HG02884 (cell line): Measurements from ENCODE around the gene SH2D4B.
"Not testable (repeated sequence)": the region's sequence is repeated elsewhere in the genome, so short reads cannot be mapped to it uniquely, and the experiment has no call there.

Experiments used
- ATAC-seq: cut with Tn5 transposase; IDR thresholded peaks from one replicate; pipeline ENCODE4 v1.9.1; 2021; ENCODE audit warnings: mild to moderate bottlenecking, moderate library complexity; ENCODE audit not compliant: unreplicated experiment

The SH2D4B gene

GRCh38 chr10:80542053-80542452 is 4.4 kb downstream of the SH2D4B start:
- no peak for ATAC-seq

- no peak for ATAC-seq
Measured at GRCh38 chr10:80542652-80543318, 5.1 kb downstream of the SH2D4B start.

DNA sequence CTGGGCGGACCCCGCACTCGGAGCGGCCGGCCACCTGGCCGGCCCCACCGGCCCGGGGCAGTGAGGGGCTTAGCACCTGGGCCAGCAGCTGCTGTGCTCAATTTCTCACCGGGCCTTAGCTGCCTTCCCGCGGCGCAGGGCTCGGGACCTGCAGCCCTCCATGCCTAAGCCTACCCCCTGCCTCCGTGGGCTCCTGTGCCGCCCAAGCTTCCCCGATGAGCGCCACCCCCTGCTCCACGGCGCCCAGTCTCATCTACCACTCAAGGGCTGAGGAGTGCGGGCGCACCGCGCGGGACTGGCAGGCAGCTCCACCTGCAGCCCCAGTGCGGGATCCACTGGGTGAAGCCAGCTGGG is 5.6 kb downstream of the SH2D4B start:
- not testable (repeated sequence) for ATAC-seq

DNA sequence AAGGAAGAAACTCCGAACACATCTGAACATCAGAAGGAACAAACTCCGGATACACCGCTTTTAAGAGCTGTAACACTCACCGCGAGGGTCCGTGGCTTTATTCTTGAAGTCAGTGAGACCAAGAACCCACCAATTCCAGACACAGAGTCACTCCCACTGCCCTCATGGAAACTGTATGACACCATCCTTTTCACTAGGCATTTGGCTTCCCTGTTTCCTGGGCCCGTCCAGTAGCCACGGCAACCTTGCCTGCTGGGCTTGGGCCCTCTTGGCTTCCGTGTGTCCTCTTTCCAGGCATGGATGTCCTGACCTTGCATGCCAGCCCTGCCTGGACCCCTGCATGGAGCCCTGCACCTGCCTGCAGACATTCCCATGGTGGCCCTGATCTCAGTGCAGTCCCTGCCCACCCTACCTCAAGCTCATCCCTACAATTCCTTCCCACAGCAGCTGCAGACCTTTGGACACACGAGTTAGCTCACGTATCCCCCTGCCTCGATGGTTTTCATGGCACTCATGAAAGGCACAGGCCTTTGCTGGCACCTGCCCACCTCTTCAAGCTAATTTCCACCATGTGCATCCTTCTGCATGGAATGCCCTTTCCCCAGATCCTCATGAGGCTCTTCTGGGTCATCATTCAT is 6.7 kb downstream of the SH2D4B start:
- ATAC-seq, result no peak

DNA sequence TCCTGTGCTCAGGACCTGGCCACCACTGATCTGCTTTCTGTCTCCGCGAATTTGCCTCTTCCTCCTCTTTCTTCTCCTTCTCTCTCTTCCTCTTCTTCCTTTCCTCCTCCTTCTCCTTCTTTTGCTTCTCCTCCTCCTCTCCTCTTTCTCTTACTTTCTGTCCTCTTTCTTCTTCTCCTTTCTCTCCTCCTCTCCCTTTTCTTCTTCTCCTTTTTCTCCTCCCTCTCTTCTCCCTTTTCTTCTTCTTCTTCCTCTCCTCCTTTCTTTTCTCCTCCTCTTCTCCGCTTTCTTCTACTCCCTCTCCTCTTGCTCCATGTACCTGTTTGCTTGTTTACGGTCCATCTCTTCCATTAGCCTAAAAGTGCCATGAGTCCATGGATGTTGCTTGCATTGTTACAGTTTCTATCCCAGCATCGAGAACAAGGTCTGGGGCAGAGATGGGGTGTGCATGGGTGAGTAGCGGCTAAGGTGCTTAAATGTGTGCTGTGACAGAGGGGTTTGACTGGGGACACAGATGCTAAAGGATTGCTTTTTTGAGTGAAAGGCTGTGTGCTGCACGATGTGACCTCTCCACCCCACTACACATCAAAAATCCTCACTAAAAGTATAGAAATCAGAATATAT is 7.7 kb downstream of the SH2D4B start:
- no peak for ATAC-seq

- ATAC-seq, result no peak
Measured at GRCh38 chr10:80552151-80552646, 14.5 kb downstream of the SH2D4B start.

GRCh38 chr10:80553436-80553835 is 15.7 kb downstream of the SH2D4B start:
- ATAC-seq, result no peak

- ATAC-seq, result no peak
Measured at GRCh38 chr10:80554050-80554449, 16.3 kb downstream of the SH2D4B start.

DNA sequence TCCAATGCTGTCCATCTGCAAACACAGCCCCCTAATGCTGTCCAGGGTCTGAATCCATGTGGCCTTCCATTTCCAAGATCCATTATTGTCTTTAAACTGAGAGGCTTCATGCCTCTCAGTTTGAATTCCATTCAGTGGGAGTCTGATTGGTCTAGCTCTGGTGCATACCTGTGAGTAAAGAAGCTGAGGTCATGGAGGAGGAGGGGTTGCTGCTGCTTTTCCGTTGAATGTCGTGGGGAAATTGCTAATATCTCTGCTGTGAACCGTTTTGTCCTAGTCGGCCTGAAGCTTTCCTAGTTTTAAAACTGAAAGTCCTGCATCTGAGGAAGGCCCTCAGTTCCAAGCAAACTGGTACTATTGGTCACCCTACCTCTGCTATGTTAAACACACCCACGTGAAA is 17.7 kb downstream of the SH2D4B start:
- ATAC-seq, result no peak

- ATAC-seq, result no peak
Measured at GRCh38 chr10:80561950-80562349, 24.2 kb downstream of the SH2D4B start.

- ATAC-seq, result no peak
Measured at GRCh38 chr10:80567292-80567691, 29.6 kb downstream of the SH2D4B start.

DNA sequence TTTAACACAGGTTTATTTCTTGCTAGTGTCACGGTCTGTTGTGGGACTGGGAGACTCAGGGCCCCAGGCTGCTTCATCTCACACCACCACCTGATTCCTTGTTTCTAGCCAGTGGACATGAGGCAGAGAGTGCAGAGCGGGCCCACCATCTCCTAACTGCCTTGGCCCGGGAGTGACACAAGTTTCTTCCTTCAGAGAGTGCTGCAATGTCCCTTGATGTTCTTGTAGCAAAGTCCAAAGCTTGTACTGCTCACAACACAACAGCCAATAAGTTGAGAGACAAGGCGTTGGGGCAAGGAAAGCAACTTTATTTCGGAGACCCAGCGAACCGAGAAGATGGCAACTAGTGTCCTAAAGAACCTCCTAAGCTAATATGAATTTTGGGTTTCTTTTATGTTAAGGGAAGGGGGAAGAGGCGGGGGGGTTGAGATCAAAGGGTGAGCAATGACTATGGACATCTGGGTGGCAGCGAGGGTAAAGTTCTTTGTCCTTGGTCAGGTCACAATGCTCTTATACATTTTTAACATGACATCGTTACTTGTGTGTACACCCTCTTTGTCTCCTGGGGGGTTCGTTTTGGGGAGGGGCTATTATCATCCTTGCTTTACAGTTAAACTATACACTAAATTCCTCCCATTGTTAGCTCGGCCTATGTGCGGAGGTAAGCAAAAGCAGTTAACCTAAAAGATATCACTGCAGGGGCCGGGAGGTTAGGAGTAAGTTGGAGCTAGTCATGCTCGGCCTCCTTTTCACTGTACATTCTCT is 31.6 kb downstream of the SH2D4B start:
- ATAC-seq, result no peak

- ATAC-seq, result no peak
Measured at GRCh38 chr10:80571352-80571751, 33.6 kb downstream of the SH2D4B start.

DNA sequence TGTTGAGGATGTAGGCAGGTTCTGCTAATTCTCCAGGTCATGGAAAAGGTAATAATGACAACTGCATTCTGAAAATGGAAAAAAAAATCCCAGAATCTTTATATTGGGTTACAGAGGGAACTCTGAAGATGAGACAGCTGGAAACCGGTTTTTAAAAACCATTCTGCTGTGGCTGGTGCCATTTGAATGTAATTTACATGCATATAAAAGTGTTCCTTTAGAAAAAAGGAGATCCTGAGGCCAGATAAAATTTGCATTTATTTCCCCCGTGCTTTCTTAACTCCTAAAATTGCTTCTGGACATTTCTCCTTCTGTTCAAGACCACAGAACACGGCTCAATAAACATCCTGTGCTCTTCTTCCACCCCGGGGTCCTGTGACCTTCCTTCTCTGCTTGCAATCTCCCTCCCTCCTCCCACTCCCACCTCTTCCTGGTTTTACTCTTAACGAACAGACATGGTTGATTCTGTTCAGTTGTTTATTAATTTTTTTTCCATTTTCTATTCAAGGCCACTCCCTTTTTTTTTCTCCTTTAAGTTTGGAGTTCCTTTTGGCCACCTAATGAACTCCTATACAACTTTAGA is 41.6 kb downstream of the SH2D4B start:
- ATAC-seq, result no peak

- ATAC-seq, result no peak
Measured at GRCh38 chr10:80579849-80580637, 42.3 kb downstream of the SH2D4B start.

- no peak for ATAC-seq
Measured at GRCh38 chr10:80580638-80581468, 43.2 kb downstream of the SH2D4B start.

GRCh38 chr10:80581469-80581835 is 43.8 kb downstream of the SH2D4B start:
- no peak for ATAC-seq

GRCh38 chr10:80582286-80582960 is 44.7 kb downstream of the SH2D4B start:
- ATAC-seq, result no peak

GRCh38 chr10:80583685-80584084 is 46.0 kb downstream of the SH2D4B start:
- no peak for ATAC-seq
